Neural cell (in vitro differentiated cells): Measurements from ENCODE around the gene CST11. TPM values are rescaled to one million over a fixed set of nuclear protein-coding genes. Genes with fewer than 3 reads are reported as not detected.

Experiments used
- H2AFZ ChIP-seq: fragments of 200-600, 300-800 bp; sonication (generic), shearing (Covaris generic); 2 replicates; pipeline ENCODE4 v1.6.0; 2014; ENCODE audit warnings: low read depth, mild to moderate bottlenecking, antibody characterized with exemption, low read length, moderate library complexity
- H3F3A ChIP-seq: fragments of 200-600 bp; shearing (Covaris generic); 2 replicates; pipeline ENCODE4 v1.6.1; 2016; ENCODE audit warnings: mild to moderate bottlenecking, moderate library complexity, mixed read lengths, antibody characterized with exemption, low read length; ENCODE audit not compliant: insufficient read depth, poor library complexity, severe bottlenecking
- H3K27ac ChIP-seq: fragments of 200-600, 300-800 bp; sonication (generic), shearing (Covaris generic); 2 replicates; pipeline ENCODE4 v1.5.1; 2014; ENCODE audit warnings: mild to moderate bottlenecking, low read length, moderate library complexity
- H3K27me3 ChIP-seq: fragments of 300-800, 200-600 bp; sonication (generic), shearing (Covaris generic); 2 replicates; pipeline ENCODE4 v1.6.0; 2014; ENCODE audit warnings: mild to moderate bottlenecking, low read depth, low read length, moderate library complexity; ENCODE audit not compliant: insufficient read depth
- H3K36me3 ChIP-seq: fragments of 300-800, 200-600 bp; sonication (generic), shearing (Covaris generic); 2 replicates; pipeline ENCODE4 v1.5.1; 2014; ENCODE audit warnings: mild to moderate bottlenecking, antibody characterized with exemption, low read length, moderate library complexity; ENCODE audit not compliant: insufficient read depth
- H3K4me2 ChIP-seq: fragments of 300-800, 200-600 bp; sonication (generic), shearing (Covaris generic); 2 replicates; pipeline ENCODE4 v1.6.0; 2014; ENCODE audit warnings: mild to moderate bottlenecking, low read length
- H3K4me3 ChIP-seq: fragments of 300-800, 200-600 bp; sonication (generic), shearing (Covaris generic); 2 replicates; pipeline ENCODE4 v1.5.1; 2014; ENCODE audit warnings: mild to moderate bottlenecking, low read length, moderate library complexity
- H3K79me2 ChIP-seq: fragments of 200-600 bp; shearing (Covaris generic); replicated peaks from 2 replicates; pipeline ENCODE4 v1.6.0; 2014; ENCODE audit warnings: mild to moderate bottlenecking, low read length, moderate library complexity; ENCODE audit not compliant: insufficient read depth
- H3K9ac ChIP-seq: fragments of 300-800, 200-600 bp; sonication (generic), shearing (Covaris generic); 2 replicates; pipeline ENCODE4 v1.6.1; 2016; ENCODE audit warnings: mild to moderate bottlenecking, low read length, mixed read lengths
- H3K9me2 ChIP-seq: fragments of 200-600 bp; shearing (Covaris generic); 2 replicates; pipeline ENCODE4 v1.6.1; 2016; ENCODE audit warnings: mild to moderate bottlenecking, low read length, mixed read lengths; ENCODE audit not compliant: insufficient read depth
- H3K9me3 ChIP-seq: fragments of 200-600, 300-800 bp; sonication (generic), shearing (Covaris generic); 2 replicates; pipeline ENCODE4 v1.6.1; 2016; ENCODE audit warnings: mild to moderate bottlenecking, mixed run types, low read length, moderate library complexity, mixed read lengths
- H4K20me1 ChIP-seq: fragments of 200-600 bp; shearing (Covaris generic); 2 replicates; pipeline ENCODE4 v1.6.1; 2016; ENCODE audit warnings: mild to moderate bottlenecking, mixed run types; ENCODE audit not compliant: insufficient read depth
- EP300 ChIP-seq: fragments of 450-650 bp; conservative IDR thresholded peaks from 2 replicates; pipeline ENCODE4 v1.6.1; 2014; ENCODE audit warnings: antibody characterized with exemption, mild to moderate bottlenecking, moderate library complexity; ENCODE audit not compliant: poor library complexity, severe bottlenecking
- EZH2 ChIP-seq: fragments of 200-600, 300-800 bp; shearing (Covaris generic), sonication (generic); IDR thresholded peaks from 2 replicates; pipeline ENCODE4 v1.6.1; 2014; ENCODE audit warnings: antibody characterized with exemption, low read length, borderline replicate concordance, mild to moderate bottlenecking; ENCODE audit not compliant: insufficient read depth, poor library complexity, severe bottlenecking
- MXI1 ChIP-seq: fragments of 450-650 bp; conservative IDR thresholded peaks from 2 replicates; pipeline ENCODE4 v1.6.1; 2014; ENCODE audit warnings: antibody characterized with exemption, mild to moderate bottlenecking; ENCODE audit not compliant: poor library complexity, severe bottlenecking
- POLR2AphosphoS5 ChIP-seq: IDR thresholded peaks from 2 replicates; pipeline ENCODE4 v1.6.1; 2012
- RAD21 ChIP-seq: fragments of 450-650 bp; conservative IDR thresholded peaks from 2 replicates; pipeline ENCODE4 v1.6.1; 2014; ENCODE audit warnings: antibody characterized with exemption, mild to moderate bottlenecking, moderate library complexity
- SMC3 ChIP-seq: fragments of 450-650 bp; conservative IDR thresholded peaks from 2 replicates; pipeline ENCODE4 v1.6.1; 2014; ENCODE audit warnings: antibody characterized with exemption, mild to moderate bottlenecking, moderate library complexity; ENCODE audit not compliant: poor library complexity
- TAF1 ChIP-seq: IDR thresholded peaks from 2 replicates; pipeline ENCODE4 v1.6.1; 2012; ENCODE audit warnings: low read depth
- polyA plus RNA-seq: library from polyadenylated mRNA; depleted of rRNA; stranded (reverse); fragments of >200 nt; gene quantifications from 2 replicates; pipeline ENCODE4 v1.2.3, GENCODE V29; 2014
- TF ChIP-seq, protein P1 (sequence below): fragments of 450-650 bp; IDR thresholded peaks from 2 replicates; pipeline ENCODE4 v1.5.1; 2014; ENCODE audit warnings: antibody characterized with exemption, mild to moderate bottlenecking, moderate library complexity; ENCODE audit not compliant: poor library complexity, severe bottlenecking
- TF ChIP-seq, protein P2 (sequence below): IDR thresholded peaks from 2 replicates; pipeline ENCODE4 v1.6.1; 2012; ENCODE audit warnings: borderline replicate concordance

Gene CST11
- polyA plus RNA-seq, 1 donor from 2014 or later, result not detected

DNA sequence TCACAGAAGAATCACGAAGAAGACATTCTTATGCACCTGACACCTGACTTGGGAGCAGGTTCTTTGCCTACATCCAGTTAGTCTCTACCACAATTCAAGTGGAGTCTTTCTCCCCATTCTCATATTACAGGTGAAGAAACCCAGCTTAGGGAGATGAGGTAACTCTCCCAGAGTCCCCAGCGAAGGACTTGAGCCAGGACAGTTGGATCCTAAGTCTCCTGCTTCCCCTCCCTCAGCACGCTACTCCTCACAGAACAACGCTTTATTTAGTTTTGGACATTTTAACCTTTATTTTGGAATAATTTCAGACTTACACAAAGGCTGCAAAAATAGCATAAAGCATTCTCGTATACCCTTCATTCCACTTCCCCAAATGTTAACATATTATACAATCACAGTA lies 14.0 kb downstream of the CST11 start:
- Histone ChIP-seq H3K27ac (no peak overlapping the region), H3K9me2 (no peaks in the 10 kb centered on the region), H3K79me2 (no peaks in the 10 kb centered on the region), H2AFZ (no peak overlapping the region), H3K4me2 (no peak overlapping the region), H4K20me1 (no peaks in the 10 kb centered on the region), H3K4me3 (no peak overlapping the region), H3K9me3 (no peaks in the 10 kb centered on the region), H3K36me3 (no peaks in the 10 kb centered on the region), H3F3A (no peaks in the 10 kb centered on the region), H3K9ac (no peak overlapping the region), H3K27me3 (no peaks in the 10 kb centered on the region)
- TF ChIP-seq, protein P1, sequence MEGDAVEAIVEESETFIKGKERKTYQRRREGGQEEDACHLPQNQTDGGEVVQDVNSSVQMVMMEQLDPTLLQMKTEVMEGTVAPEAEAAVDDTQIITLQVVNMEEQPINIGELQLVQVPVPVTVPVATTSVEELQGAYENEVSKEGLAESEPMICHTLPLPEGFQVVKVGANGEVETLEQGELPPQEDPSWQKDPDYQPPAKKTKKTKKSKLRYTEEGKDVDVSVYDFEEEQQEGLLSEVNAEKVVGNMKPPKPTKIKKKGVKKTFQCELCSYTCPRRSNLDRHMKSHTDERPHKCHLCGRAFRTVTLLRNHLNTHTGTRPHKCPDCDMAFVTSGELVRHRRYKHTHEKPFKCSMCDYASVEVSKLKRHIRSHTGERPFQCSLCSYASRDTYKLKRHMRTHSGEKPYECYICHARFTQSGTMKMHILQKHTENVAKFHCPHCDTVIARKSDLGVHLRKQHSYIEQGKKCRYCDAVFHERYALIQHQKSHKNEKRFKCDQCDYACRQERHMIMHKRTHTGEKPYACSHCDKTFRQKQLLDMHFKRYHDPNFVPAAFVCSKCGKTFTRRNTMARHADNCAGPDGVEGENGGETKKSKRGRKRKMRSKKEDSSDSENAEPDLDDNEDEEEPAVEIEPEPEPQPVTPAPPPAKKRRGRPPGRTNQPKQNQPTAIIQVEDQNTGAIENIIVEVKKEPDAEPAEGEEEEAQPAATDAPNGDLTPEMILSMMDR, result no peak
- TF ChIP-seq EZH2 (no peak), TAF1 (no peak), RAD21 (no peak), MXI1 (no peak), SMC3 (no peak), EP300 (no peak), POLR2AphosphoS5 (no peak)
- TF ChIP-seq, protein P2, sequence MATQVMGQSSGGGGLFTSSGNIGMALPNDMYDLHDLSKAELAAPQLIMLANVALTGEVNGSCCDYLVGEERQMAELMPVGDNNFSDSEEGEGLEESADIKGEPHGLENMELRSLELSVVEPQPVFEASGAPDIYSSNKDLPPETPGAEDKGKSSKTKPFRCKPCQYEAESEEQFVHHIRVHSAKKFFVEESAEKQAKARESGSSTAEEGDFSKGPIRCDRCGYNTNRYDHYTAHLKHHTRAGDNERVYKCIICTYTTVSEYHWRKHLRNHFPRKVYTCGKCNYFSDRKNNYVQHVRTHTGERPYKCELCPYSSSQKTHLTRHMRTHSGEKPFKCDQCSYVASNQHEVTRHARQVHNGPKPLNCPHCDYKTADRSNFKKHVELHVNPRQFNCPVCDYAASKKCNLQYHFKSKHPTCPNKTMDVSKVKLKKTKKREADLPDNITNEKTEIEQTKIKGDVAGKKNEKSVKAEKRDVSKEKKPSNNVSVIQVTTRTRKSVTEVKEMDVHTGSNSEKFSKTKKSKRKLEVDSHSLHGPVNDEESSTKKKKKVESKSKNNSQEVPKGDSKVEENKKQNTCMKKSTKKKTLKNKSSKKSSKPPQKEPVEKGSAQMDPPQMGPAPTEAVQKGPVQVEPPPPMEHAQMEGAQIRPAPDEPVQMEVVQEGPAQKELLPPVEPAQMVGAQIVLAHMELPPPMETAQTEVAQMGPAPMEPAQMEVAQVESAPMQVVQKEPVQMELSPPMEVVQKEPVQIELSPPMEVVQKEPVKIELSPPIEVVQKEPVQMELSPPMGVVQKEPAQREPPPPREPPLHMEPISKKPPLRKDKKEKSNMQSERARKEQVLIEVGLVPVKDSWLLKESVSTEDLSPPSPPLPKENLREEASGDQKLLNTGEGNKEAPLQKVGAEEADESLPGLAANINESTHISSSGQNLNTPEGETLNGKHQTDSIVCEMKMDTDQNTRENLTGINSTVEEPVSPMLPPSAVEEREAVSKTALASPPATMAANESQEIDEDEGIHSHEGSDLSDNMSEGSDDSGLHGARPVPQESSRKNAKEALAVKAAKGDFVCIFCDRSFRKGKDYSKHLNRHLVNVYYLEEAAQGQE, result no peak

GRCh38 chr20:23437126-23437899 lies 15.4 kb downstream of the CST11 start:
- no peak overlapping the region for H3K9ac ChIP-seq
- H3F3A ChIP-seq, result no peaks in the 10 kb centered on the region
- H4K20me1 ChIP-seq, result no peaks in the 10 kb centered on the region
- no peaks in the 10 kb centered on the region for H3K36me3 ChIP-seq
- H3K79me2 ChIP-seq, result no peaks in the 10 kb centered on the region
- no peak overlapping the region for H3K4me3 ChIP-seq
- H3K9me2 ChIP-seq, result no peaks in the 10 kb centered on the region
- no peak for TF ChIP-seq RAD21
- TF ChIP-seq, protein P2, result no peak
- TF ChIP-seq EP300, result no peak
- no peak for TF ChIP-seq EZH2
- no peak for TF ChIP-seq SMC3
- TF ChIP-seq, protein P1, result no peak
- no peaks in the 10 kb centered on the region for H3K9me3 ChIP-seq
- H3K27me3 ChIP-seq, result no peaks in the 10 kb centered on the region
- no peak overlapping the region for H3K4me2 ChIP-seq
- no peak overlapping the region for H3K27ac ChIP-seq
- no peak overlapping the region for H2AFZ ChIP-seq
